Measurements from ENCODE around the gene CIBAR2. TPM values are rescaled to one million over a fixed set of nuclear protein-coding genes. Genes with fewer than 3 reads are reported as not detected.
A peak's percentile ranks its signal among the peaks of the same experiment; 100 is the strongest.

Gene CIBAR2
- total RNA-seq, 1 donor from 2014 or later = not detected

- intact Hi-C loops (cut with micrococcal nuclease) = no loop called here
- no peaks in the 10 kb centered on the region for H3K36me3 ChIP-seq
- DNase-seq = no peak
- H3K27ac ChIP-seq (replicated peaks) = peak overlapping the region; percentile 30
- no peaks in the 10 kb centered on the region for H3K27me3 ChIP-seq (ENCODE audit: low read depth)
- TF ChIP-seq CTCF (IDR thresholded peaks at IDR 0.05; ENCODE audit: borderline replicate concordance) = no peak
- H3K4me3 ChIP-seq = no peak overlapping the region
- H3K4me1 ChIP-seq = peaks cover 70% of the 10 kb centered on the region
- H3K9me3 ChIP-seq (replicated peaks) = peaks cover 4% of the 10 kb centered on the region
These were observed 30.5 kb upstream of the CIBAR2 start for GRCh38 chr16:85142771-85143211.

GRCh38 chr16:85142129-85142513 is 29.8 kb upstream of the CIBAR2 start:
- Histone ChIP-seq H3K9me3 (replicated peaks) (peaks cover 4% of the 10 kb centered on the region), H3K4me3 (no peak overlapping the region), H3K27ac (replicated peaks) (peak overlapping the region; percentile 30), H3K4me1 (peaks cover 70% of the 10 kb centered on the region), H3K27me3 (ENCODE audit: low read depth) (no peaks in the 10 kb centered on the region), H3K36me3 (no peaks in the 10 kb centered on the region)
- intact Hi-C loops (cut with micrococcal nuclease) = no loop called here
- TF ChIP-seq CTCF (IDR thresholded peaks at IDR 0.05; ENCODE audit: borderline replicate concordance) = no peak
- no peak for DNase-seq

- peaks cover 4% of the 10 kb centered on the region for H3K9me3 ChIP-seq (replicated peaks)
- H3K27ac ChIP-seq (replicated peaks) = peak overlapping the region; percentile 30
- no peak overlapping the region for H3K4me3 ChIP-seq
- no peak for DNase-seq
- intact Hi-C loops (cut with micrococcal nuclease) = no loop called here
- H3K36me3 ChIP-seq = no peaks in the 10 kb centered on the region
- H3K27me3 ChIP-seq (ENCODE audit: low read depth) = no peaks in the 10 kb centered on the region
- TF ChIP-seq CTCF (IDR thresholded peaks at IDR 0.05; ENCODE audit: borderline replicate concordance) = no peak
- H3K4me1 ChIP-seq = peaks cover 70% of the 10 kb centered on the region
These were observed 29.3 kb upstream of the CIBAR2 start for GRCh38 chr16:85141491-85142128.

- H3K9me3 ChIP-seq (replicated peaks) = peaks cover 4% of the 10 kb centered on the region
- no peak for DNase-seq
- no peak overlapping the region for H3K4me3 ChIP-seq
- no peak for TF ChIP-seq CTCF (IDR thresholded peaks at IDR 0.05; ENCODE audit: borderline replicate concordance)
- no peaks in the 10 kb centered on the region for H3K36me3 ChIP-seq
- peaks cover 70% of the 10 kb centered on the region for H3K4me1 ChIP-seq
- H3K27me3 ChIP-seq (ENCODE audit: low read depth) = no peaks in the 10 kb centered on the region
- intact Hi-C loops (cut with micrococcal nuclease) = no loop called here
- no peak overlapping the region for H3K27ac ChIP-seq (replicated peaks)
These were observed 28.3 kb upstream of the CIBAR2 start for GRCh38 chr16:85140455-85141012.

GRCh38 chr16:85139881-85140339 is 27.6 kb upstream of the CIBAR2 start:
- TF ChIP-seq CTCF (IDR thresholded peaks at IDR 0.05; ENCODE audit: borderline replicate concordance) = no peak
- peaks cover 70% of the 10 kb centered on the region for H3K4me1 ChIP-seq
- H3K4me3 ChIP-seq = no peak overlapping the region
- intact Hi-C loops (cut with micrococcal nuclease) = no loop called here
- no peaks in the 10 kb centered on the region for H3K27me3 ChIP-seq (ENCODE audit: low read depth)
- H3K27ac ChIP-seq (replicated peaks) = no peak overlapping the region
- H3K9me3 ChIP-seq (replicated peaks) = peaks cover 4% of the 10 kb centered on the region
- no peaks in the 10 kb centered on the region for H3K36me3 ChIP-seq
- no peak for DNase-seq
